Activated CD8-positive, alpha-beta T cell treated with anti-CD3 and anti-CD28 coated beads for 36 hours (primary cell): ENCODE measurements around the gene LMTK2. TPM values are rescaled to one million over a fixed set of nuclear protein-coding genes. Genes with fewer than 3 reads are reported as not detected.

Experiments used
- ATAC-seq: fragments of 200-7000 bp; cut with Tn5 transposase; one replicate; pipeline ENCODE4 v1.10.0; 2021; ENCODE audit warnings: mild to moderate bottlenecking, moderate library complexity
- CTCF ChIA-PET: fragments of 350-600 bp; sonication (Branson Sonifier 250); formaldehyde crosslinking; loops from one replicate; lab custom pipeline; 2021; ENCODE audit warnings: antibody characterized with exemption; lab: Charles Lee
- POLR2A ChIA-PET: fragments of 350-600 bp; sonication (Branson Sonifier 250); formaldehyde crosslinking; loops from one replicate; lab custom pipeline; 2021; ENCODE audit warnings: antibody characterized with exemption; lab: Charles Lee
- DNase-seq: peaks from one replicate; pipeline ENCODE4 v3.0.0-alpha.2; 2020
- H3K27ac Mint-ChIP-seq: one replicate; pipeline ENCODE4 v1.8.0; 2021; ENCODE audit warnings: mild to moderate bottlenecking, mixed read lengths
- H3K27me3 Mint-ChIP-seq: one replicate; pipeline ENCODE4 v1.8.0; 2021; ENCODE audit warnings: mixed read lengths
- H3K36me3 Mint-ChIP-seq: one replicate; pipeline ENCODE4 v1.8.0; 2021; ENCODE audit warnings: low read depth, mixed read lengths
- H3K4me1 Mint-ChIP-seq: one replicate; pipeline ENCODE4 v1.8.0; 2021; ENCODE audit warnings: low read depth, mixed read lengths
- H3K4me3 Mint-ChIP-seq: one replicate; pipeline ENCODE4 v1.8.0; 2021; ENCODE audit warnings: mild to moderate bottlenecking, moderate library complexity, mixed read lengths
- H3K9me3 Mint-ChIP-seq: one replicate; pipeline ENCODE4 v1.8.0; 2021; ENCODE audit warnings: mixed read lengths
- intact Hi-C: fragments of 100-400 bp; cut with micrococcal nuclease; formaldehyde crosslinking; loops from one replicate; pipeline ENCODE4 v1.10.0; 2022
- total RNA-seq, 2 experiments: library from RNA; stranded (reverse); gene quantifications; one replicate each; pipeline ENCODE4 v1.2.3, GENCODE V29; 2021
- TF ChIP-seq, protein P1 (sequence below): fragments of 200-600 bp; IDR thresholded peaks from one replicate; pipeline ENCODE4 v1.8.0; 2022; ENCODE audit warnings: antibody characterized with exemption, mild to moderate bottlenecking

LMTK2 gene
- total RNA-seq, 2 experiments from 2014 or later: 9.4 to 11.5 TPM

DNA sequence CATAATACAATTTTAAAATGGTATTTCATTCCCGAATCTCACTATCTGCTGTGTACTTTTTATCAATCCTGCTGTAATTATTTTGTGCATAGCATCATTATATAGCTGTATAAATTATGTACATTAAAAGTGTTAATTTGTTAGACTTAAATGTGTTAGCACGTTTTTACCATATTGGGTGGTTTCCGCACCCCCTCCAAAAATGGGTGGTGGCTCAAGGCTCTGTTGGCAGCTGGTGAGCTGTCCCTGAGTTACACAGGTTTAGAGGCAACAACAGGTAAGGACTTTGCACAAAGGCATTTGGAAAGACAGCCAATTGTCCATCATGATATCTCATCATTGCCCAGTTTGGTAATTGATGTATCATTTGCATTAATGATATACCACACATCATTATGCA, 18.6 kb upstream of the LMTK2 start:
- Mint-ChIP-seq H3K4me3 (no peak overlapping the region), H3K27me3 (peaks cover 5% of the 10 kb centered on the region), H3K36me3 (no peaks in the 10 kb centered on the region), H3K27ac (no peak overlapping the region), H3K9me3 (no peaks in the 10 kb centered on the region), H3K4me1 (no peaks in the 10 kb centered on the region)
- POLR2A ChIA-PET: no interaction called here
- no peak for ATAC-seq
- no peak for DNase-seq
- CTCF ChIA-PET: interaction anchor here (0.8 kb wide), 1 partner anchor 10 kb away, joined by 3 read pairs; no protein-coding TSS in a partner anchor
- TF ChIP-seq, protein P1, sequence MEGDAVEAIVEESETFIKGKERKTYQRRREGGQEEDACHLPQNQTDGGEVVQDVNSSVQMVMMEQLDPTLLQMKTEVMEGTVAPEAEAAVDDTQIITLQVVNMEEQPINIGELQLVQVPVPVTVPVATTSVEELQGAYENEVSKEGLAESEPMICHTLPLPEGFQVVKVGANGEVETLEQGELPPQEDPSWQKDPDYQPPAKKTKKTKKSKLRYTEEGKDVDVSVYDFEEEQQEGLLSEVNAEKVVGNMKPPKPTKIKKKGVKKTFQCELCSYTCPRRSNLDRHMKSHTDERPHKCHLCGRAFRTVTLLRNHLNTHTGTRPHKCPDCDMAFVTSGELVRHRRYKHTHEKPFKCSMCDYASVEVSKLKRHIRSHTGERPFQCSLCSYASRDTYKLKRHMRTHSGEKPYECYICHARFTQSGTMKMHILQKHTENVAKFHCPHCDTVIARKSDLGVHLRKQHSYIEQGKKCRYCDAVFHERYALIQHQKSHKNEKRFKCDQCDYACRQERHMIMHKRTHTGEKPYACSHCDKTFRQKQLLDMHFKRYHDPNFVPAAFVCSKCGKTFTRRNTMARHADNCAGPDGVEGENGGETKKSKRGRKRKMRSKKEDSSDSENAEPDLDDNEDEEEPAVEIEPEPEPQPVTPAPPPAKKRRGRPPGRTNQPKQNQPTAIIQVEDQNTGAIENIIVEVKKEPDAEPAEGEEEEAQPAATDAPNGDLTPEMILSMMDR: no peak
- intact Hi-C loops: loop anchor here (10.0 kb wide), 1 partner anchor 63 kb away; no protein-coding TSS in a partner anchor

DNA sequence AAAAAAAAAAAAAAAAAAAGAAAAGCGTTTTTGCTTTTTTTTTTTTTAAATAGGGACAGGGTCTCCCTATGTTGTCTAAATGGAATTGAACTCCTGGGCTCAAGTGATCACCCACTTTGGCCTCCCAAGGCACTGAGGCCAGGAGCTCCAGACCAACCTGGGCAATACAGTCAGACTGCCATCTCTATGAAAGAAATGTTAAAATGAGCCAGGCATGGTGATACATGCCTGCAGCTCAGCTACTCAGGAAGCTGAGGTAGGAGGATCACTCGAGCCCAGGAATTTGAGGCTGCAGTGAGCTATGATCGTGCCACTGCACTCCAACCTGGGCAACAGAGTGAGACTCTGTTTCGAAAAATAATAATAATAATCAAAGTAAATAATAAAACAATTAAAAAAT, 16.5 kb upstream of the LMTK2 start:
- Mint-ChIP-seq H3K9me3 (peaks cover 3% of the 10 kb centered on the region), H3K4me3 (no peak overlapping the region), H3K27me3 (peaks cover 6% of the 10 kb centered on the region), H3K4me1 (no peaks in the 10 kb centered on the region), H3K36me3 (no peaks in the 10 kb centered on the region), H3K27ac (no peak overlapping the region)
- TF ChIP-seq, protein P1: no peak
- ChIA-PET CTCF (no interaction called here), POLR2A (no interaction called here)
- DNase-seq: no peak
- no peak for ATAC-seq
- intact Hi-C loops: no loop called here

- TF ChIP-seq, protein P1: no peak
- no peaks in the 10 kb centered on the region for H3K4me1 Mint-ChIP-seq
- intact Hi-C loops: no loop called here
- H3K27me3 Mint-ChIP-seq: peaks cover 6% of the 10 kb centered on the region
- no peak overlapping the region for H3K4me3 Mint-ChIP-seq
- DNase-seq (no peak), ATAC-seq (no peak)
- H3K27ac Mint-ChIP-seq: no peak overlapping the region
- ChIA-PET POLR2A (no interaction called here), CTCF (no interaction called here)
- peaks cover 7% of the 10 kb centered on the region for H3K9me3 Mint-ChIP-seq
- no peaks in the 10 kb centered on the region for H3K36me3 Mint-ChIP-seq
Measured at GRCh38 chr7:98091061-98091460, 15.6 kb upstream of the LMTK2 start.

DNA sequence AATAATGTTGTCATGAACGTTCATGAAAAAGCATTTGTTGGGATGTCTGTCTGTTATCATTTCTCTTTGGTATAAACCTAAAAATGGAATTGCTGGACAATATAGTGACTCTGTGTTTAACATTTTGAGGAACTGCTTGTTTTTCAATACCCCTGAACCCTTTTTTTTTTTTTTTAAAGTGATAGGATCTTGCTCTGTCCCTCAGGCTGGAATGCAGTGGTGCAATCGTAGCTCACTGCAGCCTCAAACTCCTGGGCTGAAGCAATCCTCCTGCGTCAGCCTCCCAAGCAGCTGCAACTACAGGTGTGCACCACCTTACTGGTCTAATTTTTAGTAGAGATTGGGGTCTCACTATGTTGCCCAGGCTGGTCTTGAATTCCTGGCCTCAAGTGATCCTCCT, 15.1 kb upstream of the LMTK2 start:
- Mint-ChIP-seq H3K36me3 (no peaks in the 10 kb centered on the region), H3K27me3 (peaks cover 6% of the 10 kb centered on the region), H3K4me1 (no peaks in the 10 kb centered on the region), H3K9me3 (peaks cover 7% of the 10 kb centered on the region), H3K27ac (no peak overlapping the region), H3K4me3 (no peak overlapping the region)
- TF ChIP-seq, protein P1: no peak
- intact Hi-C loops: no loop called here
- CTCF ChIA-PET: no interaction called here
- ATAC-seq (no peak), DNase-seq (no peak)
- POLR2A ChIA-PET: no interaction called here

GRCh38 chr7:98097042-98097645, 9.5 kb upstream of the LMTK2 start:
- no peak overlapping the region for H3K4me3 Mint-ChIP-seq
- CTCF ChIA-PET: interaction anchor here (1.4 to 1.7 kb wide), 2 partner anchors 13 to 76 kb away, joined by 5 to 6 read pairs; no protein-coding TSS in a partner anchor
- POLR2A ChIA-PET: no interaction called here
- no peak overlapping the region for H3K27ac Mint-ChIP-seq
- H3K27me3 Mint-ChIP-seq: peaks cover 14% of the 10 kb centered on the region
- peaks cover 5% of the 10 kb centered on the region for H3K36me3 Mint-ChIP-seq
- TF ChIP-seq, protein P1: no peak
- no peak for DNase-seq
- no peaks in the 10 kb centered on the region for H3K4me1 Mint-ChIP-seq
- no peak for ATAC-seq
- peaks cover 33% of the 10 kb centered on the region for H3K9me3 Mint-ChIP-seq
- intact Hi-C loops: no loop called here
